GM21515 (cell line): Measurements from ENCODE around the gene TMEM63C.
"Not testable (repeated sequence)": the region's sequence is repeated elsewhere in the genome, so short reads cannot be mapped to it uniquely, and the experiment has no call there.

Experiments
- ATAC-seq: cut with Tn5 transposase; IDR thresholded peaks from one replicate; pipeline ENCODE4 v1.9.1; 2021; ENCODE audit not compliant: unreplicated experiment

TMEM63C gene

DNA sequence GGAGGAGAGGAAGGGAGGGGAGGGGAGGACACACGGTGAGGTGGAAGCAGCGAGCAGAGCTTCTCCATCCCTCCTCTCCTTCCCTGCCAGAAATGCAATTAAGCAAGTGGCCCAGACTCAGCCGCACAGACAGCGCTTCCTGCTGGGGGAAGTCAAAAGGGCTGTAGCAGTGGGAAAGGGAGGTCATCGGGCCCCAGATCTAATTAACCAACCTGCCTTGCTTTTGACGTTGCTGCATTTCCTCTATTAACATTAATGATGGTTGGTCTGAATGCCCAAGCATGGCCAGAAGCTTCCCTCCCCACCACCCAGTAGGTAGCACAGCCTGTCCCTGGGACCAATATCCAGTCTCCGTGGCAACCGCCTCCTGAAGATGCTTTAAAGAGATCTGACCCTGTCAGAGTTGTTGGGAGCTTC is 94.0 kb downstream of the TMEM63C start:
- no peak for ATAC-seq

DNA sequence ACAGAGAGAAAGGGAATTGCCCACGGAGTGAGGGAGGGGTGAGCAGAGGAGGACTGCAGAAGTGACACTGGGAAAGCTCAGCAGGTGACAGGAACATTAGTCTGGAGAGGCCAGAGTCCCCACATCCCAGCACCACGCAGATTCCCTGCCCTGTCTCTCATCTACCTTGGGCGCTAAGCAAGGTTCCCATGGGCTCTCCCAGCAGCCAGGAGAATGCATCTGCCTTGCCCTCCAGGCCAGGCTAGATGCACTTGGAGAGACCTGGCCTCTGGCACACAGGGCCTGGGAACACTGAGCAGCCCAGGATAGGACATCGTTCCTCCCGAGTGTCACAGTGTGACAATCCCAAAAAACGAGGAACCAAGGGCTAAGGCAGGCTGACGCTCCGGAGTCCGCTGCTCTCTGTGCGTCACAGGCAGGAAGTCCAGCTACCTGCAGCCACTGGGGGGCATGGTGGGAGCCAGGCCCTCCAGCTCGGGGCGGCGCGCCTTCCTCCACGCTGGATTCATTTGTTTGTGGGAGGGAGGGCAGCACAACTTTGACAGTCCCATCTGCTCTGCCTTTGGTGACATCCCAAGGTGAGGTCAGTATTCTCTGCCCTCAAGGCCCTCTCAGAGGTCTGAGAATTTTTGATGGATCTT is 94.8 kb downstream of the TMEM63C start:
- no peak for ATAC-seq

DNA sequence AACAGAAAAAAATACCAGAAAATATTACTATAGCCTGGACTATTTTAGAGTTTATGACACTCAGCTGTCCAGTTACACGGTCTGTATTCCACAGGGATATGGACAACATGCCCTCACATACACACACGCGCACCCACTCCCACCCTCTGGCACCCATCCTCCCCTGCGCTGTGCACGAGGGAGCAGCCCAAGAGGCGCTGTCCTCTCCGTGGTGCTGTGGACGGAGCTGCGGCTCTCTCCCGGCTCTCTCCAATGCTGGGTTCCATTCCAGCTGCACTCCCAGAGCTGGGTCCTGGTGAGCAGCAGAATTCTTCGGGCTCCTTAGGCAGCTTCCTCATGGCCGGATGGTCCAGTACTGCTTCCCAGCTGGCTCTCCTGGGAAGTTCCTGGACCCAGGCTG is 95.4 kb downstream of the TMEM63C start:
- no peak for ATAC-seq

DNA sequence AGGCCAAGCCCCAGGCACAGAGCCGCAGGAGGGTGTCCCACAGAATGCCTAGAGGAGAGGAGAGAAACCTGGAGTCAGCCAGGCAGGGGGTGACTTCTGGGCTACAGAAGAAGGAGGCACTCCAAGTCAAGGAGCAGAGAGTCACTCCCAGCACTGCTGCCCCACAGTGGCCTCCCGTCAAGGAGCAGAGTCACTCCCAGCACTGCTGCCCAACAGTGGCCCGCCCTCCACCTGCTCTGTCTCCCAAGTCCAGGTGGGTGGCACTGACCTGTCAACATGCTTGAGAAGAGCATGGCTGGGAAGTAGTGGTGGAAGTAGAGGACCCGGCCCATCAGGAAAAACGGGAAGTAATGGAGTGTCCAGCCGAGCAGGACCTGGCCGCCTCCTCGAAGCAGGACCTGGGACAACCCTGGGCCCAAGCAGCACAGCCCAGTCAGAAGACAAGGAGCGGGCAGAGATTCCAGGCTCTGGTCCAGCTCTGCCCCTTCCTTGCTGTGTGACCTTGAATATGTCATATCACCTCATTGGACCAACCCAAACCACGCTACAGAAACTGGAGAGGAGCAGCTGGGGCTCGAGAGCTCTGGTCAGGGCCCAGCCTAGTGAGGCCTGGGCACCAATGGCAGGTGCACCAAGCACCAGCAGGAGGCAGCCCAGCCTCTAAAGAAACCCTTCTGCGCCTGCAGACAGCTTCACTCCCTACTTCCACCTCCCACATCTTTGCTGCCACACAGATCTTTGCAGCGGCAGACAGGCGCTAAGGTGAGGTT is 97.0 kb downstream of the TMEM63C start:
- ATAC-seq: no peak

DNA sequence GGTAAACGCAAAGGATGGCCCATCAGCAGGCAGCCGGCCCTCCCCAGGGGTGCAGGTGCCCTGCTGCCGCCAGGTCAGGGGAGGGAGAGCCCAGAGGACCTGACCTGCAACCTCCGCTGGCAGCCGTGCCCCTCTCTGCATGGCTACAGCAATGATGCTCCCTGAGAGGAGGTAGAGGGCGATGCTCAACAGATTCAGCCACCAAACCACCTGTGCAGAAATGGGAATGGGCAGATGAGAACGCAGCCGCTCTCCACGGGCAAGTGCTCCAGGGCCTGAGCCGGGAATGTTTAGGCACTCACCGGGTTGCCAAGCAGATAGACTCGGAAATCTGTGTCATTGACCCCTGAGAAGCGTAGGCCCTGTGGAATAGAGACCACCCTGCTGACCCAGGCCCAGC is 98.1 kb downstream of the TMEM63C start:
- no peak for ATAC-seq

DNA sequence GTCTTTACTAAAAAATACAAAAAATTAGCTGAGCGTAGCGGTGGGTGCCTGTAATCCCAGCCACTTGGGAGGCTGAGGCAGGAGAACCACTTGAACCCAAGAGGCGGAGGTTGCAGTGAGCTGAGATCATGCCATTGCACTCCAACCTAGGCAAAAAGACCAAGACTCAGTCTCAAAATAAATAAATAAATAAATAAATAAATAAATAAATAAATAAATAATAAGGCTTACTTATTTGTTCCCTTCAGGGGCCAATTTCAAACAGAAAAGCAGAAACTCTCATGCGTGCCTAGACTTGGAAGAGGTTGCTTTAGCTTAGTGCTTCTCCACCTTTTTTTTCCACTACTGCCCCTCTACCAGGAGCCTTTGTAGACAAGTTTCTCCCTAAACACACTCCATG is 99.3 kb downstream of the TMEM63C start:
- not testable (repeated sequence) for ATAC-seq

DNA sequence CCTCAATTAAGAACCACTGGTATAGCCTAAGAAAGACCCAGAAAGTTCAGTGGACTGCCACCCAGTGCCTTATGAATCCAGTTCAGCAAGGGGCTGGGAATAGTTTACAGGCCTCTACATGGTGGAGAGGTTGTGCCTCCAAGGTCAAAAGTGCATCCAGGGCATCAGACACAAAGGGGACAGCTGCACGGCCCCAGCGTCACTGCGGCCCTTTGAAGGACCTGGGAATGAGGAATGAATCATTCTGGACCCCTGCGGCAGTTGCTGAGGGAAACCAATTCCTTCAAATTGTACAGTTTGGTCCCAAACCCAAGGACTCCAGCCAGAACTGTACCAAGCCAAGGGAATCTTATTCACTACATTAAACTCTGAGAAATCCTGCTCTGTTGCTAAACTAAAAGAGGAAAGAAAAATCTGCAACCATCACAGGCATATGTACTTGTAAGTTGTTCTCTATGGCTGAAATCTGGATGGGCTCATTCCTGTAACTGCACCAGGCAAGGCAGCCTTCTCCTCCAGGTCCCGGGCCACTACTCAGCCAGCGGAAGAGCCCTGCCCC is 100.3 kb downstream of the TMEM63C start:
- no peak for ATAC-seq

DNA sequence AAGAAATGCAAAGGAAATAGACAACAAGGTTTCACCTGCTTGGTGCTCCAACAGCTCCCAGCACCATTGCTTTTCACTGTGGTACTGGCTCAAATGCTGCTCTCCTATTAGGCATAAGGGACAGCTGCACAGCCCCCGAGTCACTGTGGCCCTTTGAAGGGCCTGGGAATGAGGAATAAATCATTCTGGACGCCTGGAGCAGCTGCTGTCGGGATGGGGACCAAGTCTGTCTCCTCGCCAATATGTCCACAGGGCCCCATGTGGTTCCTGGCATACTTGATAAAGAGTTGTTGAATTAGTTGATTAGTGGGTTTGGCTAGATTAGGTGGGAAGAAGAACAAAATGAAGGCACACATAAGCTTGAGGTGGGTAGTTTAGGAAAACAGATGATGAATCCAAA is 102.5 kb downstream of the TMEM63C start:
- no peak for ATAC-seq

DNA sequence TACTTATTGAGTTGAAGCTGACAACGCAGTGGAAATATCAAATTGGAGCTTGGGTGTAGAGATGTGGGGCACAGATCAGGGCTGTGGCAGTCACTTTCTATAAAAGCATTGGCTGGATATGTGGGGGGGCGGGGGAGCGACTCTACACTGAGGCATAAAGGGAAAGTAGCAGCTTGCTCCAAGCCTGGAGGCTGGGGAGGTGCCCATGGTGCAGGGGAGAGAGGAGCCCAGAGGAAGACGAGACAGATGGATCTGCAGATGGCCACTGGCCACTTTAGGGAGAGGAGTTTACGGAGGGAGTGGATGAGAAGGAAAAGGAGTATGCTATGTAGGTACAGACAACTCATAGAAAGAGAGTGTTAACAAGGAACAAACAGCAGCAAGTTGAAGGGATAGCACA is 102.9 kb downstream of the TMEM63C start:
- ATAC-seq: no peak

DNA sequence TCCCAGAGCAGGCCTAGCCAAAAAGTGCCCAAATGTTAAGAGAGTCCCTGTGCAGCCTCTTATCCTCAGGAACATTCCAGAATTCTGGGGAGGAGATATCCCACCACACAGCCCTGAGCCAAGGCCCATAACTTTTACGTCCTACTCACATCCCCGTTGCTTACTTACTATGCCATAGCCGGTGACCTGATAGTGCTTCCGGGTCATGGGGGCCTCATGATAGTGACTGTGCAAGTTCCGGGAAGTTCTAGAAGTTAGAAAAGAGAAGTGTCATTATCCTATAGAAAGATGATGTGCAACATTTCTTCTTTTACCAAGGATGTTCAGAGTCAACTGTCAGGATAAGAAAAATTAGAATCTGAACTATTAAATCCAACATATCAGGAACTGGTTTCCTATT is 105.0 kb downstream of the TMEM63C start:
- no peak for ATAC-seq

DNA sequence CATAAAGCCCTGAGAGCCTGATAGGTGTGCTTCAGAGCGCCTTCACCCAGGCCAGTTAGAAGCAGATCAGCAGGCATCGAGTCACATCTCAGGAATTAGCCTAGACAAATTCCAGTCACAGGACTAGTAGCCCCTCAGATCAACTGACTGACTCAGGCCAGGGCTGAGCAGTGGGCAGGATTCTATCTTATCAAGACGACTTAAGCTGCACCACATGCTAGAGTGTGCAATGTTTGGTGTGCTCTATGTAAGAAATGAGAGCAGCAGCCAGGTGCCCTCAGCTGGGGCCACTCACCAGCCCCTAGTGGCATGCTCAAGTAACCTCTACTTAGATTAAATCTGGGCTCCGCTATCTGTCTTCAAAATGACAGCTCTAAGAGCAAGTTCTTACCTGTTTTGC is 109.1 kb downstream of the TMEM63C start:
- ATAC-seq: no peak

DNA sequence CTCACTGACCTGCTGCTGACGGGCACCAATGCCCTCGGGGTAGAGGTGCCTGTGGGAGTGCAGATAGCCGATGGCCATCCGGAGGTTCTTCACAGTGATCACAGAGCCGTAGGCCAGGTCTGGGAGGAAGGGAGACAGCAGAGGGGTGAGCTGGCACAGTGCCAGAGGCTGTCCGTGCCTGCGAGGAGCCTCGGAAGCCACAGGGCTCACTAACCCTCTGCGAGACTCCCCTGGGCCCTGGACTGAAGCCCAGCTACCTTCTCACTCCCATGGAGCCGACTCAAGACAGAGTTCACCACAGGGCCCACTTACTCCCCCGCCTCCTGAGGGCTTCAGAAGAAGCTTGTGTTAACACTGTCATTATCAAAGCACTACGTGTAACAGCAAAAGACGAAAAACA is 114.6 kb downstream of the TMEM63C start:
- no peak for ATAC-seq

DNA sequence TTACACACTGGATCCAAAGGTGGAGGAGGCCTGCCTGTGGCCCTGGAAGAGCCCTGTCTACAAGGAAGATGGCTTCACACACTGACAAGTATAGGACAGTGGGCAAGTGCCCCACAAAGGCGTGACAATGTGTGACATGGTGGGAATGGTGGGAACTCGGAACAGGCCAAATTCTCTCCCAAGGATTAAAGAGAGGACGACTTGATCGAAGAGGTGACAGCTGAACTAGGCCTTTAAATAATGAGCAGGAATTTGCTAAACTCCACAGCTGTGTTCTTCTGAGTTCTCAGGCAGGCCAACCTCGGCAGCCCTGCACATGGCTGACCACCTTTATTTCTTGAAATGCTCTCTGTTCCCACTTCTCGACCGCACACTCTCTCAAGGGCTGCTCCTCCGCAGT is 115.3 kb downstream of the TMEM63C start:
- no peak for ATAC-seq

DNA sequence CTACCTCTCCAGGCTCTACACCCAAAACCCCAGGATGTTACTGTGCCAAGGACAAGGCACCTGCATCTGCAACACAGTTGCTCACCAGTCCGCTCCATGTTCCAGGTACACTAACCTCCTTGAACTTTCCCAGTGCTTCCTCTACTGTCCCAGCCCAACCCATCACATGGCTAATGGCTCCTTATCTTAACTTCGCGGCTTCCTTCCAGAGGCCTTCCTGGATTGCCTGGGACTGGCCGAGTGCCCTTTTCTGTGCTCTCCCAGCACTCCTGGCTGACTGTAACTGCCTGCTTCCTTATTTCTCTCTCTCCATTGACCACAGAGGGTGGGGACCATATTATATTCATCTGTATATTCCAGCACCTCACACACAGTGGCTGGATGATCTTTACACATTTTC is 118.2 kb downstream of the TMEM63C start:
- no peak for ATAC-seq

DNA sequence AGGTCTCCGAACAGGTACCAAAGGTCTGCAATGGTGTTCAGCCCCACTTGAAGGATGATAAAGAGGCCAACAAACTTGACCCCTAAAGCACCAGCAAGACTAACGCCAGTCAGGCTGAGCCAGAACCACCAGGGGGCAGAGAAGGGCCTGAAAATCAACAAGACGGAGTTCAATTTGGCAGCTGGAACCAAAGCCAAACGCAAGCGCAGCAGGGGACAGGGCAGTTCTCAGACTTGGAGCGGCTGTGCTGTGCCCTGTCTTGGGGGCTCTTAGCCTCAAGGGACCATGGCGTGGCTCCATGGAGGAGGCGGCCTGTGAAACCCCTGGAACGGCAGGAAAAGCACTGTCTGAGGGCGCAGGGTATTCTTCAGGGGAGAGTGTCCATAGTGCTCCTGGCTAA is 119.5 kb downstream of the TMEM63C start:
- ATAC-seq: no peak

DNA sequence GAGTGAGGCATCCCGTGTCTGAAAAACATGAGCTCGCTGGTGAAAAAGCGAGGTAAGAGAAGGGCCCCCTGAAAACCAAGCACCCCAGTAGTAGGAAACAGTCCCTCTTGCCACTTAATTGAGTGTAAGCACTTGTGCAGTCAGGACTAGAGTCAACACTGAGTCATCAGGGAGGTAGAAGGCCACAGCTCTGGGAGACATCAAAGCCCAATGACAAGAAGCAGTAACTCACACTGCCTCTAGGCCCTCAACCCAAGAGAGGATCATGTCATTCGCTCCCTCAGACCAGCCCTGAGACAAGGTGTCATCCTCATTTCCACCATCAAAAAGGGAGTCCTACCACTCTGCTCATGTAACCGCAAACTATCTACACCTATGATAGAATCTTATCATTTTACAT is 121.3 kb downstream of the TMEM63C start:
- no peak for ATAC-seq

DNA sequence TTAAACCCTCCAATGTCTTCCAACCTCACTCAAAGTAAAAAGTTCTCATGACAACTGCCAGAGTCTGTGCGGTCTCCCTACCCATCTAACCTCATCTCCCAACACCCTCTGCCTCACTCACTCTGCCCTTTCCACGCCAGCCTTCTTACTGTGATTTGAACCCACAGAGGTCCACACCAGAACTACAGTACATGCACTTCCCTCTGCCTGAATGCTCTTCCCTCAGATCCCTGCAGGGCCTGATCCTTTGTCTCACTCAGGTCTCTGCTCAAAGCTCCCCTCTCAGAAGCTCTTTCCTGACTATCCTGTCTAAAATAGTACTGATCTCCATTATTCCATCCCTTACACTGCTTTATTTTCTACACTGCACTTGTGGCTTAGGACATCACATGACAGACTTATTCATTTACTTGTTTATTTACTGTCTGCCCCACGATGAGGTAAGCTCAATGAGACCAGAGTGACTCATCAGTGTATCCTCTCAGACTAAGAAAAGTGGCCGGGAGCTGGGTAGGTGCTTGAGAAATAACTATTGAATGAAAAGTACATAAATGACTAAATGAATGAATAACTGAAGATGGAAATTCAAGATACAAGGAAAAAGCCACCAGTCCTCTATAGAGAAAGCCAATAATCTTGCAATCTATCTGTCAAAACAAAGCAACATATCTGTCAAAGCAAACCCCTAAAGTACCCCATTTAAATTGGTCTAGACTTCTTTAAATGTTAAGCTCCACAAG is 122.0 kb downstream of the TMEM63C start:
- no peak for ATAC-seq

DNA sequence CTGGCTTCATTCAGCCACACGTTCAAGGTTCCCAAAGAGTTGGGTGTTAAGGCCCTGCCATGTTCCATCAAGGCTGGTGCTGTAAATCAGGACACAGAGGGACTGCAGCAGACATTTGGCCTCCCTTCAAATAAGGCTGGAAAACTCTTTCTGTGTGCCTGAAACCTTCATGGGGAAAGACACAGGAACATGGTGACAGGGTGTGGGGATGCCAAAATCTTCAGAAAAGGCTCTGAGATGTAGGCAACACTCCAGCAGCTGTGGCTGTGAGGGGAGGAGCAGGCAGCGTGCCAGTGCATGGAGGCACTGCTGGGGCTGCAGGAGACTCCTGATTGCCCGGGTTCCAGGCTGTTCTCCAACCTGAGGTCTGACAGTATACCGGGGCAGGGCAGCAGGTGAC is 124.1 kb downstream of the TMEM63C start:
- ATAC-seq: no peak

DNA sequence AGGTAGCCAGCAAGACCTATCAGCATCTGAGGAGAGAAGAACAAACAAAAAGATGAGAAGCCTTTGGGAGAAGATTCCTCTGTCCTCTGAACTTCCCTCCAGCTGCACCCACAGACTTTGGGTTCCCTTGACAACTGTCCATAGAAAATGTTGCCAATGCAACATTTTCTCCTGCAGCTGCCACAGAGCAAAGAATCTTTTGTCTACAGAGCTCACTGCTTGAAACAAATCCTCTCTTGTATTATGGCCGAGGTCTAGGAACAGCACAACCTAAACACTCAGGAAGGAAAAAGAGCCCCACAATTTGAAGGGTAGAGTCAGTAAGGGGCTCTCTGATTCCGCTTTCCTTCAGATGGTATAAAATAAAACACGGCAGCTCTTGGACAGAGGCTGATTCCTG is 124.8 kb downstream of the TMEM63C start:
- no peak for ATAC-seq

DNA sequence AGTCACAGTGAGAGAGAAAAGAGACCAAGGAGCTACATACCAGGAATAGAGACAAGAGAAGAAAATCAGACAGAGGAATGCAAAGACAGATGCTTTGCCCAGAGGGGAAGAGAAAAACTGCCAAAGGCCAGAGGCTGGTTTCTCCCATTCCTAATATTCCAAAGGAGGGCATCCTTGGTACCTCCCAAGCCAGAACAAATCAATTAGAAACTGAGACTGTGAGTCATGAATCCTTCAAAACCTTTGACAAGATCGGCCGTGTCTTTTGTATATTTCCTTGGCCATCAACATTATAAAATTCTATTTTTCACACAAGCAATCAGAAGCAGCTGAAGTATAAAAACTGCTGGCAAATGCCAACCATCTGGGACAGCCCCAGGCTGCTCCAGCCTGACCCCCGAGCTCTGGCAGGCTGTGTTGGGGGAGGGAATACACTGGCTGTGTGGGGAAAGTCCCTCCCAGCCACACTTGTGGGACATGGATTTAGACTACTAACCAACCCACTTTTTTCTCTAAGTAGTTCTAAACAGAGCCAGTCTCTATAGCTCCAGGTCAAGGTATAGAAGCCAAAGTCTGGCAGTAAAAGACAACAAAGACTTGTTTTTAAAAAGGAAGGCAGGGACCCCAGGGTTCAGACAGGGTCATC is 125.4 kb downstream of the TMEM63C start:
- no peak for ATAC-seq
